ENCODE measurements around the gene USP3. TPM values are rescaled to one million over a fixed set of nuclear protein-coding genes. Genes with fewer than 3 reads are reported as not detected.

Gene USP3
- total RNA-seq, 1 experiment from 2014 or later, result 36.6 TPM

DNA sequence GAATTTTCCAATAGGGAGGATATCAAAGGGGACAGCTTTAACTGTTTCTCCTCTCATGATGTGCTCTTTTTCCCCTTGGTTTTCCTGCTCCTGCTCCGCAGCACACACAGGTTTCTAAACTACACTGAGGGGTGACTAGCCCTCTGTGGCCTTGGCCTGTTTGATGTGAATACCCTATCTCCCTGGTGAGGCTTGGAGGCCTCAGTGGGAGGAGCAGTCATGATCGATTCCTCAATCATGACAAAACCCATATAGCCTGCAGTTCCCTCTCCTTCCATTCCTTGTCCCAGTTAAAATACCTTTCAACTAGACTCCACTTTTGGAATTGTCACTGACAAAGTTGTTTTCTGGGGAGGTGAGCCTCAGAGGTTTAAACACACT lies 24.0 kb upstream of the USP3 start:
- H3K4me1 Mint-ChIP-seq, result peaks cover 56% of the 10 kb centered on the region
- no peak for TF ChIP-seq ATF6 (CRISPR knock-in tag; IDR thresholded peaks at IDR 0.05)
- no peak for TF ChIP-seq TCF7 (CRISPR knock-in tag; IDR thresholded peaks at IDR 0.05; ENCODE audit: low read depth)
- no peak for TF ChIP-seq ZNF263 (CRISPR knock-in tag; IDR thresholded peaks at IDR 0.05; ENCODE audit: low read depth)
- no peak for TF ChIP-seq JUN (CRISPR knock-in tag; IDR thresholded peaks at IDR 0.05)
- no peak for TF ChIP-seq MAX (CRISPR knock-in tag; IDR thresholded peaks at IDR 0.05)
- TF ChIP-seq NR2C2 (CRISPR knock-in tag; IDR thresholded peaks at IDR 0.05), result no peak
- no peak for TF ChIP-seq MXD4 (CRISPR knock-in tag; IDR thresholded peaks at IDR 0.05; ENCODE audit: borderline replicate concordance)
- TF ChIP-seq ETV6 (CRISPR knock-in tag; IDR thresholded peaks at IDR 0.05), result no peak
- TF ChIP-seq OVOL2 (CRISPR knock-in tag; IDR thresholded peaks at IDR 0.05; ENCODE audit: borderline replicate concordance), result no peak
- TF ChIP-seq TEAD4 (CRISPR knock-in tag; IDR thresholded peaks at IDR 0.05), result no peak
- TF ChIP-seq IRF1 (CRISPR knock-in tag; IDR thresholded peaks at IDR 0.05), result no peak
- TF ChIP-seq SP1 (CRISPR knock-in tag; conservative IDR thresholded peaks at IDR 0.05), result no peak
- no peak for TF ChIP-seq CREM (CRISPR knock-in tag; IDR thresholded peaks at IDR 0.05)
- TF ChIP-seq IRF2 (CRISPR knock-in tag; IDR thresholded peaks at IDR 0.05; ENCODE audit: borderline replicate concordance, low read depth), result no peak
- TF ChIP-seq, protein P1, sequence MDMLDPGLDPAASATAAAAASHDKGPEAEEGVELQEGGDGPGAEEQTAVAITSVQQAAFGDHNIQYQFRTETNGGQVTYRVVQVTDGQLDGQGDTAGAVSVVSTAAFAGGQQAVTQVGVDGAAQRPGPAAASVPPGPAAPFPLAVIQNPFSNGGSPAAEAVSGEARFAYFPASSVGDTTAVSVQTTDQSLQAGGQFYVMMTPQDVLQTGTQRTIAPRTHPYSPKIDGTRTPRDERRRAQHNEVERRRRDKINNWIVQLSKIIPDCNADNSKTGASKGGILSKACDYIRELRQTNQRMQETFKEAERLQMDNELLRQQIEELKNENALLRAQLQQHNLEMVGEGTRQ (CRISPR knock-in tag; IDR thresholded peaks at IDR 0.05), result no peak
- TF ChIP-seq SMAD3 (CRISPR knock-in tag; IDR thresholded peaks at IDR 0.05; ENCODE audit: borderline replicate concordance), result no peak
- no peak for TF ChIP-seq ZNF416 (CRISPR knock-in tag; IDR thresholded peaks at IDR 0.05)
- TF ChIP-seq, protein P2, sequence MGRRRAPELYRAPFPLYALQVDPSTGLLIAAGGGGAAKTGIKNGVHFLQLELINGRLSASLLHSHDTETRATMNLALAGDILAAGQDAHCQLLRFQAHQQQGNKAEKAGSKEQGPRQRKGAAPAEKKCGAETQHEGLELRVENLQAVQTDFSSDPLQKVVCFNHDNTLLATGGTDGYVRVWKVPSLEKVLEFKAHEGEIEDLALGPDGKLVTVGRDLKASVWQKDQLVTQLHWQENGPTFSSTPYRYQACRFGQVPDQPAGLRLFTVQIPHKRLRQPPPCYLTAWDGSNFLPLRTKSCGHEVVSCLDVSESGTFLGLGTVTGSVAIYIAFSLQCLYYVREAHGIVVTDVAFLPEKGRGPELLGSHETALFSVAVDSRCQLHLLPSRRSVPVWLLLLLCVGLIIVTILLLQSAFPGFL (CRISPR knock-in tag; IDR thresholded peaks at IDR 0.05; ENCODE audit: borderline replicate concordance), result no peak
- no peak overlapping the region for H3K4me3 Mint-ChIP-seq
- no peak for DNase-seq (ENCODE audit: low spot score)
- no peaks in the 10 kb centered on the region for H3K9me3 Mint-ChIP-seq
- peak overlapping the region; percentile 74; the same call in 1 of the 2 replicates for H3K27ac Mint-ChIP-seq
- CTCF ChIA-PET, result interaction anchor here (0.6 to 1.3 kb wide), 2 partner anchors 14 to 63 kb away, joined by 3 to 10 read pairs; no protein-coding TSS in a partner anchor
- 0 out of 2 replicates have a peak, but pooled peaks cover 2% of the 10 kb centered on the region for H3K27me3 Mint-ChIP-seq (ENCODE audit: low read depth)
- no peak for ATAC-seq
- no peaks in the 10 kb centered on the region for H3K36me3 Mint-ChIP-seq
- POLR2A ChIA-PET, result no interaction called here

DNA sequence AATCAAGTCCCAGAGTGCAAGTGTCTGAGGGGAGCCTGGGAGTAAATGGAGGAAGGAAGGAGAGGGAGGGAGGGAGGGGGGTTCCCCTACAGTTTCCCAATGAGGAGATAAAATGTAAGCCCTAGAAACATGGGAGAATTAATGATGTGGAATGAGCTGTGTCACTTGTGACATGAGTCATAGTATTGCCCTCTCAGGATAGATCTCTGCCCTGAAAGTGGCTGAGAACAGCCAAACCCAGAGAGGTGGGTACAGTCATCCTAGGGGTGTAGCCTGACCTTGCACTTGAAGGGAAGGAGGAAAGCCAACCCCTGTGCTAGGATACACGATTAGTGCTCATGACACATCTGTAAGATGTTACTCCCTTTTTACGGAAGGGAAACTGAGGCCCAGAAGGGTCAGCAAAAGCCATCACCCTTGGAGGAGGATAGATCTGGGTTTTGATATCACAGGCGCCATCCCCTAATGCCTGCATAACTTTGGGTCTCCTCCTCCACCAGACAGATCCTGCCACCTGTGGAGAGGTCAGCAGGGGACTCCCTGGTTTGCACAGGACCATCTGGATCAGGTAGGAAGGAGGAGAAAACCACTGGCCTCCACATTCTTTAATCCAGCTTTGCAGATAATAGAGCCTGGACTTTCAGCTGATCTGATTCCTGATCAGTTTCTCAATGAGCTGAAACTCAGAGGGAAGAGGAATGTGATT lies 23.1 kb upstream of the USP3 start:
- DNase-seq (ENCODE audit: low spot score), result no peak
- 0 out of 2 replicates have a peak, but pooled peaks have one; percentile 36 for TF ChIP-seq ZNF423 (CRISPR knock-in tag; IDR thresholded peaks at IDR 0.05)
- TF ChIP-seq, protein P3, sequence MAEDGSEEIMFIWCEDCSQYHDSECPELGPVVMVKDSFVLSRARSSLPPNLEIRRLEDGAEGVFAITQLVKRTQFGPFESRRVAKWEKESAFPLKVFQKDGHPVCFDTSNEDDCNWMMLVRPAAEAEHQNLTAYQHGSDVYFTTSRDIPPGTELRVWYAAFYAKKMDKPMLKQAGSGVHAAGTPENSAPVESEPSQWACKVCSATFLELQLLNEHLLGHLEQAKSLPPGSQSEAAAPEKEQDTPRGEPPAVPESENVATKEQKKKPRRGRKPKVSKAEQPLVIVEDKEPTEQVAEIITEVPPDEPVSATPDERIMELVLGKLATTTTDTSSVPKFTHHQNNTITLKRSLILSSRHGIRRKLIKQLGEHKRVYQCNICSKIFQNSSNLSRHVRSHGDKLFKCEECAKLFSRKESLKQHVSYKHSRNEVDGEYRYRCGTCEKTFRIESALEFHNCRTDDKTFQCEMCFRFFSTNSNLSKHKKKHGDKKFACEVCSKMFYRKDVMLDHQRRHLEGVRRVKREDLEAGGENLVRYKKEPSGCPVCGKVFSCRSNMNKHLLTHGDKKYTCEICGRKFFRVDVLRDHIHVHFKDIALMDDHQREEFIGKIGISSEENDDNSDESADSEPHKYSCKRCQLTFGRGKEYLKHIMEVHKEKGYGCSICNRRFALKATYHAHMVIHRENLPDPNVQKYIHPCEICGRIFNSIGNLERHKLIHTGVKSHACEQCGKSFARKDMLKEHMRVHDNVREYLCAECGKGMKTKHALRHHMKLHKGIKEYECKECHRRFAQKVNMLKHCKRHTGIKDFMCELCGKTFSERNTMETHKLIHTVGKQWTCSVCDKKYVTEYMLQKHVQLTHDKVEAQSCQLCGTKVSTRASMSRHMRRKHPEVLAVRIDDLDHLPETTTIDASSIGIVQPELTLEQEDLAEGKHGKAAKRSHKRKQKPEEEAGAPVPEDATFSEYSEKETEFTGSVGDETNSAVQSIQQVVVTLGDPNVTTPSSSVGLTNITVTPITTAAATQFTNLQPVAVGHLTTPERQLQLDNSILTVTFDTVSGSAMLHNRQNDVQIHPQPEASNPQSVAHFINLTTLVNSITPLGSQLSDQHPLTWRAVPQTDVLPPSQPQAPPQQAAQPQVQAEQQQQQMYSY (CRISPR knock-in tag; IDR thresholded peaks at IDR 0.05), result no peak
- CTCF ChIA-PET, result interaction anchor here (0.6 kb wide), 1 partner anchor 62 kb away, joined by 3 read pairs; no protein-coding TSS in a partner anchor
- Mint-ChIP-seq H3K36me3 (no peaks in the 10 kb centered on the region), H3K27me3 (ENCODE audit: low read depth) (0 out of 2 replicates have a peak, but pooled peaks cover 2% of the 10 kb centered on the region), H3K4me3 (no peak overlapping the region), H3K9me3 (no peaks in the 10 kb centered on the region), H3K4me1 (peaks cover 51% of the 10 kb centered on the region), H3K27ac (no peak overlapping the region)
- POLR2A ChIA-PET, result no interaction called here
- no peak for ATAC-seq
